Urinary bladder (tissue), 4 donors: ENCODE measurements around the gene ACP4. TPM values are rescaled to one million over a fixed set of nuclear protein-coding genes. Genes with fewer than 3 reads are reported as not detected.

Experiments used
- DNase-seq: peaks from one replicate; pipeline ENCODE4 v3.0.0-alpha.2; 2015; ENCODE audit errors: extremely low spot score
- H3K27ac ChIP-seq: one replicate; pipeline ENCODE4 v1.5.1; 2013; ENCODE audit warnings: low read depth, mild to moderate bottlenecking, moderate library complexity
- H3K36me3 ChIP-seq: one replicate; pipeline ENCODE4 v1.6.1; 2013; ENCODE audit warnings: mild to moderate bottlenecking, moderate library complexity; ENCODE audit not compliant: insufficient read depth
- H3K4me1 ChIP-seq: one replicate; pipeline ENCODE4 v1.6.1; 2013; ENCODE audit warnings: mild to moderate bottlenecking, moderate library complexity; ENCODE audit not compliant: insufficient read depth
- H3K4me3 ChIP-seq: one replicate; pipeline ENCODE4 v1.5.1; 2013; ENCODE audit warnings: low read depth, low read length
- WGBS: extraction: QIAGEN DNeasy Blood & Tissue Kit; methylation state at CpG from one replicate; pipeline ENCODE4 v1.1.7; 2013; 5-methylcytosine and 5-hydroxymethylcytosine counted together
- polyA plus RNA-seq: library from polyadenylated mRNA; stranded (reverse); fragments of 200-250 nt; gene quantifications from one replicate; pipeline ENCODE4 v1.2.3, GENCODE V29; 2013
- total RNA-seq: library from RNA; depleted of rRNA; stranded (reverse); fragments of >200 nt; gene quantifications from one replicate; pipeline ENCODE4 v1.2.3, GENCODE V29; 2014
- donor health status: healthy with polysubstance abuse.
- donor health status: healthy.

Gene ACP4
- total and polyA plus RNA-seq, 2 donors: not detected

- no peak for DNase-seq
- 70% methylated on average over 5 of the region's 5 CpGs for WGBS
- H3K4me1 ChIP-seq: no peaks in the 10 kb centered on the region
These were observed 39.6 kb downstream of the ACP4 start for GRCh38 chr19:50829801-50830200.

GRCh38 chr19:50830266-50831025 lies 40.2 kb downstream of the ACP4 start:
- H3K27ac ChIP-seq: no peak overlapping the region
- H3K4me3 ChIP-seq: no peak overlapping the region
- H3K36me3 ChIP-seq: no peaks in the 10 kb centered on the region
- DNase-seq: no peak
- WGBS: 51% methylated on average over 17 of the region's 17 CpGs
- no peaks in the 10 kb centered on the region for H3K4me1 ChIP-seq

More at GRCh38 chr19:50829801-50830200, 39.6 kb downstream of the ACP4 start:
- Histone ChIP-seq H3K36me3 (no peaks in the 10 kb centered on the region), H3K4me3 (no peak overlapping the region), H3K27ac (no peak overlapping the region)

- H3K27ac ChIP-seq: no peak overlapping the region
- H3K4me1 ChIP-seq: no peaks in the 10 kb centered on the region
- 75% methylated on average over 7 of the region's 7 CpGs for WGBS
- no peaks in the 10 kb centered on the region for H3K36me3 ChIP-seq
- no peak overlapping the region for H3K4me3 ChIP-seq
- no peak for DNase-seq
These were observed 40.8 kb downstream of the ACP4 start for GRCh38 chr19:50831026-50831396.

- DNase-seq: no peak
- no peak overlapping the region for H3K4me3 ChIP-seq
- H3K36me3 ChIP-seq: no peaks in the 10 kb centered on the region
- 89% methylated on average over 8 of the region's 8 CpGs for WGBS
- no peaks in the 10 kb centered on the region for H3K4me1 ChIP-seq
- no peak overlapping the region for H3K27ac ChIP-seq
These were observed 42.5 kb downstream of the ACP4 start for GRCh38 chr19:50832666-50833065.

GRCh38 chr19:50833117-50833801 lies 43.0 kb downstream of the ACP4 start, which contains the start of gene KLK15:
TSS of gene KLK15 (minus strand) at chr19:50833574. CDS start at chr19:50831492, 2,082 bp downstream.
- Histone ChIP-seq H3K4me3 (no peak within 1 kb of the TSS), H3K36me3 (no peaks in the 10 kb centered on the region), H3K27ac (no peak within 1 kb of the TSS), H3K4me1 (no peaks in the 10 kb centered on the region)
- WGBS: 68% methylated on average over 8 of the region's 8 CpGs
- DNase-seq: no peak

GRCh38 chr19:50833802-50834167 lies 43.6 kb downstream of the ACP4 start:
- no peak for DNase-seq
- no peak overlapping the region for H3K4me3 ChIP-seq
- no peak overlapping the region for H3K27ac ChIP-seq
- H3K36me3 ChIP-seq: no peaks in the 10 kb centered on the region
- no peaks in the 10 kb centered on the region for H3K4me1 ChIP-seq
- WGBS: 95% methylated on average over 6 of the region's 6 CpGs

- 31% methylated on average over 13 of the region's 13 CpGs for WGBS
- Histone ChIP-seq H3K4me3 (peak overlapping the region; percentile 33), H3K27ac (no peak overlapping the region), H3K4me1 (no peaks in the 10 kb centered on the region), H3K36me3 (no peaks in the 10 kb centered on the region)
- no peak for DNase-seq
These were observed 45.0 kb downstream of the ACP4 start for GRCh38 chr19:50835103-50835784.

GRCh38 chr19:50835785-50836542 lies 45.7 kb downstream of the ACP4 start:
- Histone ChIP-seq H3K4me1 (no peaks in the 10 kb centered on the region), H3K4me3 (peak overlapping the region; percentile 33), H3K36me3 (no peaks in the 10 kb centered on the region), H3K27ac (no peak overlapping the region)
- 2% methylated on average over 67 of the region's 67 CpGs for WGBS
- DNase-seq: no peak

GRCh38 chr19:50836543-50837195 lies 46.5 kb downstream of the ACP4 start:
- Histone ChIP-seq H3K4me3 (no peak overlapping the region), H3K4me1 (no peaks in the 10 kb centered on the region), H3K27ac (no peak overlapping the region), H3K36me3 (no peaks in the 10 kb centered on the region)
- no peak for DNase-seq
- 40% methylated on average over 19 of the region's 19 CpGs for WGBS

GRCh38 chr19:50837300-50837699 lies 47.1 kb downstream of the ACP4 start:
- 70% methylated on average over 10 of the region's 10 CpGs for WGBS
- Histone ChIP-seq H3K36me3 (no peaks in the 10 kb centered on the region), H3K27ac (no peak overlapping the region), H3K4me3 (no peak overlapping the region), H3K4me1 (no peaks in the 10 kb centered on the region)
- no peak for DNase-seq

GRCh38 chr19:50838239-50838638 lies 48.0 kb downstream of the ACP4 start:
- no peak overlapping the region for H3K4me3 ChIP-seq
- H3K27ac ChIP-seq: no peak overlapping the region
- no peaks in the 10 kb centered on the region for H3K4me1 ChIP-seq
- DNase-seq: no peak
- 18% methylated on average over 6 of the region's 6 CpGs for WGBS
- H3K36me3 ChIP-seq: no peaks in the 10 kb centered on the region

GRCh38 chr19:50839712-50840655 lies 49.8 kb downstream of the ACP4 start:
- no peak for DNase-seq
- H3K36me3 ChIP-seq: no peaks in the 10 kb centered on the region
- no peak overlapping the region for H3K27ac ChIP-seq
- no peak overlapping the region for H3K4me3 ChIP-seq
- WGBS: 75% methylated on average over 10 of the region's 10 CpGs
- no peaks in the 10 kb centered on the region for H3K4me1 ChIP-seq
